GM19240 (cell line): Measurements from ENCODE around the gene PLXDC2.

Experiments
- DNase-seq: peaks from one replicate; pipeline ENCODE4 v3.0.0; 2011; ENCODE audit warnings: low spot score; ENCODE audit not compliant: insufficient read length

The PLXDC2 gene

DNA sequence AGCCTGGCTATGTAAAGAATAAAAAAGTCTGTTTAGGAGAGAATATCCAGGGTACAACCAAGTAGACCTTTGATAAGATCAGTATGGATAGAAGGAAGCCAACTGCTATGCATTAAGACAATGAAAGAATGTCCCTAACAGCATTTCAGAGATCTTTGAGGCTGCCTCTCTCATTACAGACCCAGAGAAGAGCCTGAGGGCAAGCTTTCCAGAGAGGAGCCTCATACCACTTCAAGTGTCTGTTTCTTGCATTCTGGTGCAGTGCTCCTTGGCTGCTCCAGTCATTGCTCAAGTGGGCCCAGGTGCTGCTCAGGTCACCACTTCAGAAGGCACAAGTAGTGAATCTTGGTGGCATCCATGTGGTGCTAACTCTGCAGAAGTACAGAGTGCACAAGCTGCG is 514.0 kb downstream of the PLXDC2 start:
- DNase-seq, result no peak

GRCh38 chr10:20334559-20334958 is 518.3 kb downstream of the PLXDC2 start:
- no peak for DNase-seq
